PFSK-1 (cell line): ENCODE measurements around the gene TDRD6.

Source experiments
- FOXP2 ChIP-seq: optimal IDR thresholded peaks from 2 replicates; pipeline ENCODE3; 2011; ENCODE audit warnings: borderline replicate concordance, control low read depth, inconsistent platforms; ENCODE audit not compliant: insufficient read depth; ENCODE audit errors: extremely low read length, extremely low read depth
- POLR2AphosphoS5 ChIP-seq: IDR thresholded peaks from 2 replicates; pipeline ENCODE4 v1.6.1; 2012; ENCODE audit warnings: low read depth, mild to moderate bottlenecking, control low read depth, low read length, moderate library complexity
- SIN3A ChIP-seq: IDR thresholded peaks from 2 replicates; pipeline ENCODE4 v1.6.1; 2012; ENCODE audit warnings: mild to moderate bottlenecking, low read length, moderate library complexity, borderline replicate concordance; ENCODE audit not compliant: insufficient read depth
- TAF1 ChIP-seq: IDR thresholded peaks from 2 replicates; pipeline ENCODE4 v1.6.1; 2012; ENCODE audit warnings: low read length, control low read depth, borderline replicate concordance; ENCODE audit not compliant: insufficient read depth
- TF ChIP-seq, protein P1 (sequence below), 2 experiments: IDR thresholded peaks; 2 replicates each; pipeline versions ENCODE4 v1.6.1 to v1.8.0; 2011 to 2012; ENCODE audit warnings: low read depth in 2 of 2, low read length in 2 of 2, control low read depth in 1 of 2, inconsistent platforms in 1 of 2, mild to moderate bottlenecking in 1 of 2, moderate library complexity in 1 of 2; ENCODE audit not compliant: insufficient read depth in 1 of 2

Gene TDRD6

GRCh38 chr6:46699970-46700369 is 12.3 kb downstream of the TDRD6 start:
- TF ChIP-seq, protein P1, sequence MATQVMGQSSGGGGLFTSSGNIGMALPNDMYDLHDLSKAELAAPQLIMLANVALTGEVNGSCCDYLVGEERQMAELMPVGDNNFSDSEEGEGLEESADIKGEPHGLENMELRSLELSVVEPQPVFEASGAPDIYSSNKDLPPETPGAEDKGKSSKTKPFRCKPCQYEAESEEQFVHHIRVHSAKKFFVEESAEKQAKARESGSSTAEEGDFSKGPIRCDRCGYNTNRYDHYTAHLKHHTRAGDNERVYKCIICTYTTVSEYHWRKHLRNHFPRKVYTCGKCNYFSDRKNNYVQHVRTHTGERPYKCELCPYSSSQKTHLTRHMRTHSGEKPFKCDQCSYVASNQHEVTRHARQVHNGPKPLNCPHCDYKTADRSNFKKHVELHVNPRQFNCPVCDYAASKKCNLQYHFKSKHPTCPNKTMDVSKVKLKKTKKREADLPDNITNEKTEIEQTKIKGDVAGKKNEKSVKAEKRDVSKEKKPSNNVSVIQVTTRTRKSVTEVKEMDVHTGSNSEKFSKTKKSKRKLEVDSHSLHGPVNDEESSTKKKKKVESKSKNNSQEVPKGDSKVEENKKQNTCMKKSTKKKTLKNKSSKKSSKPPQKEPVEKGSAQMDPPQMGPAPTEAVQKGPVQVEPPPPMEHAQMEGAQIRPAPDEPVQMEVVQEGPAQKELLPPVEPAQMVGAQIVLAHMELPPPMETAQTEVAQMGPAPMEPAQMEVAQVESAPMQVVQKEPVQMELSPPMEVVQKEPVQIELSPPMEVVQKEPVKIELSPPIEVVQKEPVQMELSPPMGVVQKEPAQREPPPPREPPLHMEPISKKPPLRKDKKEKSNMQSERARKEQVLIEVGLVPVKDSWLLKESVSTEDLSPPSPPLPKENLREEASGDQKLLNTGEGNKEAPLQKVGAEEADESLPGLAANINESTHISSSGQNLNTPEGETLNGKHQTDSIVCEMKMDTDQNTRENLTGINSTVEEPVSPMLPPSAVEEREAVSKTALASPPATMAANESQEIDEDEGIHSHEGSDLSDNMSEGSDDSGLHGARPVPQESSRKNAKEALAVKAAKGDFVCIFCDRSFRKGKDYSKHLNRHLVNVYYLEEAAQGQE (IDR thresholded peaks at IDR 0.05; ENCODE audit: insufficient read depth in 1 of 2, low read depth in 2 of 2, low read length in 2 of 2) = no peak
- TF ChIP-seq POLR2AphosphoS5 (no peak), SIN3A (no peak), TAF1 (no peak), FOXP2 (no peak)

DNA sequence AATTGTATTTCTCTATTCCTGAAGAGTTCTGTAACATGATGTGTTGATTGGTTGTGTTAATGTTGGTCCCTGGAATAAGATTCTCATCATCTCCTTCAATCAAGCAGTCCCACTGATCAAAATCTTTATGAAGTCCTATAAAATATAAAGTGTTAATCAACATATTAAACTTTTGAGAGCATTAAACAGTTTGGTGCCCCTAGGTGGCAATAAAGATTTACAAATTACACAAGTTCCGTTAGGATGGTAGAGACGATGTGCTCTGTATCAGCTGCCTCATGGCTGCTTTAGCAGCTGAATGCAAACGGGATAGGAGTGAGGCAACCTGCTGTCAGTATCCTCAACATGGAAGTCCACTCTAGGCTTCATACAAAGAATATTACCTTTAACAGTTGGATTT is 16.9 kb downstream of the TDRD6 start:
- no peak for TF ChIP-seq POLR2AphosphoS5
- no peak for TF ChIP-seq TAF1
- TF ChIP-seq, protein P1 (IDR thresholded peaks at IDR 0.05; ENCODE audit: insufficient read depth in 1 of 2, low read depth in 2 of 2, low read length in 2 of 2) = no peak
- TF ChIP-seq SIN3A = no peak
- no peak for TF ChIP-seq FOXP2

DNA sequence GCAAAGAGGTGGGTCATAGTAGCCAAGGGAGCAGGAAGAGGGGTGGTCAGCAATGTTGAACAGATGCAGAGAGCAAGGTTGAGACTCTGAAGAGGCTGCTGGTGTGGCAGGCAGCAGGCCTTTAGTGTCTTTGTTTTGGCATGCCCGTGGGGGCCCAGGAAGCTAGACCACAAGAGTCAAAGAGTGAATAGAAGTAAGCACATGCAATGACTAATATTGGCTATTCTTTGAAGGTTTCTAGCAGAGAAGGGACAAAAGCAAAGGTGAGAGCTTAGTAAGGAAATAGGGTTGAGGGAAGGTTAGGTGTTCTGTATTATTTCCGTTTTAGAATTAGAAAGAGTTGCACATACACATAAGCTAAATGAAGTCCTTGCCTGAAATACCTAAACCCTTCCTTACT is 18.8 kb downstream of the TDRD6 start:
- TF ChIP-seq, protein P1 (IDR thresholded peaks at IDR 0.05; ENCODE audit: insufficient read depth in 1 of 2, low read depth in 2 of 2, low read length in 2 of 2) = no peak
- TF ChIP-seq POLR2AphosphoS5 = no peak
- TF ChIP-seq TAF1 = no peak
- no peak for TF ChIP-seq SIN3A
- TF ChIP-seq FOXP2 = no peak

GRCh38 chr6:46711491-46711890 is 23.8 kb downstream of the TDRD6 start:
- no peak for TF ChIP-seq SIN3A
- TF ChIP-seq, protein P1 (IDR thresholded peaks at IDR 0.05; ENCODE audit: insufficient read depth in 1 of 2, low read depth in 2 of 2, low read length in 2 of 2) = no peak
- TF ChIP-seq POLR2AphosphoS5 = no peak
- no peak for TF ChIP-seq TAF1
- no peak for TF ChIP-seq FOXP2

- TF ChIP-seq, protein P1 (IDR thresholded peaks at IDR 0.05; ENCODE audit: insufficient read depth in 1 of 2, low read depth in 2 of 2, low read length in 2 of 2) = no peak
- TF ChIP-seq TAF1 = no peak
- TF ChIP-seq SIN3A = no peak
- no peak for TF ChIP-seq POLR2AphosphoS5
- TF ChIP-seq FOXP2 = no peak
Observed at GRCh38 chr6:46715141-46715540, 27.5 kb downstream of the TDRD6 start.
